Endometrium (tissue), 2 donors: ENCODE measurements around the gene TSEN15.
"Not testable (repeated sequence)": the region's sequence is repeated elsewhere in the genome, so short reads cannot be mapped to it uniquely, and the experiment has no call there.

Source experiments
- FAIRE-seq: peaks from 2 replicates; lab custom pipeline; 2012; peaks lifted over from hg19 to GRCh38; lab: Jason Lieb, UNC
- donor health status: control.
- donor health status: control.

Gene TSEN15

DNA sequence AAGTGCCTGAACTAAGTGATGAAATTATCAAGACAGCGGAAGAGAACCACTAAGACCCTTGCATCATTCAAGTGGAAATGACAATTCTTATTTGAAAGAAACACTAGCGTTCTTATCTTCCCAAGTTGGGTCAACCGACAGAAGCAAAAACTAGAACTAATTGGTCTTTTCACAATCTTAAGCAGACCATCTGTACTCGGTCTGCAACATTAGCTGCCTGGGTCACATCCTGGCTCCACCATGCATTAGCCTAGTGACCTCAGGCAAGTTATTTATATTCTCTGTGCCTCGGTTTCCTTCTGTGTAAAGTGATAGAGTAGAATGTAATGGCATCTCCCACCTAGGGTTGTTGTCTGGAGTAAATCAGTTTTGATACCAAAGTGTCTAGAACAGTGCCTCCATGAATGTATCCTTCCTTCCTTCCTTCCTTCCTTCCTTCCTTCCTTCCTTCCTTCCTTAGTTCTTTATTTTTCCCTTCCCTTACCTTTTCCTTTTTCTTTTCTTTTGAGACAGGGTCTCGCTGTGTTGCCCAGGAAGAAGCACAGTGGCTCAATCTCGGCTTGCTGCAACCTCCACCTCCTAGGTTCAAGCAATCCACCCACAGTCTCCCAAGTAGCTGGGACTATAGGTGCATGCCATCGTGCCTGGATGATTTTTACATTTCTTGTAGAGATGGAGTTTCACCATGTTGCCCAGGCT, 20.0 kb upstream of the TSEN15 start:
- FAIRE-seq = no peak

GRCh38 chr1:184032306-184032929, 19.1 kb upstream of the TSEN15 start:
- FAIRE-seq = no peak

DNA sequence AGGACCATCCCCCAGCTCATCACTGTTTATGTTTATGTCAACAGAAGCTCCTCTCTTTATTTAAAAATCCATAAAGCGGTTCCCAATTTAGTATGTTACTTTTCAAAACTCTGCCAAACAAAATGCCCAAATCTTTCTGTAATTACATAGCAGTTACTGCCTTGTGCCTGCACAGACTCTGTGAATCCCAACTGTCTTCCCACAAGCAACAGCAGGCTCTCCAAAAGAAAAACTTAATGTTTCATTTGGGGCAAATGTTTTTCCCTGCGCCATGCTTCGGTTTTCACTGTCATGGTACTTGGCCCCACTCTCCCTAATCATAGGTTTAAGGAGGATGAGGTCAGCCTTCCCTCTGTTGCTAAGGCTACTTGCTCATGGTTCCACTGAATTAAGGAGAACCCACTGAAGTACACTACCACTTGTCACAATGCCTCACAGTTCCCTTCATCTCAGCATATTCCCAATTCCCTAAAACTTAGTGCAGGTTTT, 18.6 kb upstream of the TSEN15 start:
- no peak for FAIRE-seq

- no peak for FAIRE-seq
Observed at GRCh38 chr1:184033711-184034167, 17.8 kb upstream of the TSEN15 start.

GRCh38 chr1:184034761-184035379, 16.7 kb upstream of the TSEN15 start:
- FAIRE-seq = no peak

- FAIRE-seq = no peak
Observed at GRCh38 chr1:184035719-184036516, 15.6 kb upstream of the TSEN15 start.

DNA sequence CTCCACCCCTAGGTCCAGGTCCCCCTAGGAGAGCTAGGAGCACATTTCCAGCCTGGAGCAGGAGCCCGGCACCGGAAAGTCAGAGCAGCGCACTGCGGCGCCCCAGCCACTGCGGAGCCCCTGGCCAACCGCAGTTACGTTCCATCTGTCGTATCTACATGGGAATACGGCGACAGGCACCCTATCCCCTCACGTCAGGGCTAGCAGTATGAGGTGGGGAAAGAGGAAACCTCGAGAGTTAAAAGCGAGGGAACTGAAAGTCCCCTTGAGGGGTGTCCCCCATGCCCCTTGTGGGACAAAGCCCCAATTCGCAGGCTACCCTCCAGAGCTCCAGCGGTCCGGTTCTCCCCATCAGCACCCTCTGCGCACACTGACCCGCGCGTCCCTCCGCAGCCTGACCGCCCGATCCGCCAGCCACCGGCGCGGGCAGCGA, 15.0 kb upstream of the TSEN15 start:
- FAIRE-seq = no peak

DNA sequence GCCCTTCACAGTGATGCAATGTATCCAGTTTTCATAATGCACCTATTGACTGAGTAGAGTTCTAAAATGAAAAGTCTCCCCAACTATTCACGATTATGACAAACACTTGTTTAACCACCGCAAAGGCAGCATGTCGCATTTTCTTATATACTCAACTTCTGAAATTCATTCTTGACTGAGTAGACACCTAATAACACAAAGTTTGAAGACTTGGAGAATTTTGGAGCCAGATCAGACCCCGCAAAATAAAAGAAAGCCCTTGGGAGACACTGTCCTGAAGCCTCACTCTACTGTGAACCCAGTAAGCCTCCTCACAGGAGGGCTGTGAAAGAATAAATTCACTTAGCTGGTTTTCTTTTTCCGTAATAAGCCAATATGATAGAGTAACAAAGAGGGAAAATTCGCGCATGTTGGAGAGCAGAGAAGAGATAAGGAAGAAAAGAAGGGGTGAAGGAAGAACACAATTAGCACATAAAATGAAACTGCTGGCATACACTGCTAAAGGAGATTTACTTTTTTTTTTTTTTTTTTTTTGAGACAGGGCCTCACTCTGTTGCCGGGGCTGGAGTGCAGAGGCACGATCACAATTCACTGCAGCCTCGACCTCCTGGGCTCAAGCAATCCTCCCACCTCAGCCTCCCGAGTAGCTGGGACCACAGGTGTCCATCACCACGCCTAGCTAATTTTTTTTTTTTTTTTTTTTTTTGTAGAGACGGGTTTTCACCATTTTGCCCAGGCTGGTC, 13.5 kb upstream of the TSEN15 start:
- no peak for FAIRE-seq

DNA sequence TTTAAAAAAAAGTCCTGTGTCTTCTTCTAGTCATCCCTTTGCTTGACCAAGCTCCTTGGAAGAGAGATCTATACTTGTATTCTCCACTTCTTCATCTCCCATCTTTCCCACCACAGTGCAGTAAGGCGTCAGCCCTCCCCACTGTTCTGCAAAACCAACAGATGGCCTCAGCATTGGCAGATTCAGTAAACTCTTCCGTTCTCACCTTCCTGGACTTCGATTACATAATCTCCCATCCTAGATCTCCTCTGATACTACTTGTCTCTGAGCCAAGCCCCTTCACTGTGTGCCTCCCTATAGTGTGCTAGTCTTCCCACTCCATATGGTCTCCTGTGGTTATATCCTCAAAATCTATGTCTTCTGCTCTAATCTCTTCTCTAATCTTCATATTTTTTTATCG, 12.4 kb upstream of the TSEN15 start:
- no peak for FAIRE-seq

GRCh38 chr1:184041731-184042130, 9.8 kb upstream of the TSEN15 start:
- FAIRE-seq = no peak

DNA sequence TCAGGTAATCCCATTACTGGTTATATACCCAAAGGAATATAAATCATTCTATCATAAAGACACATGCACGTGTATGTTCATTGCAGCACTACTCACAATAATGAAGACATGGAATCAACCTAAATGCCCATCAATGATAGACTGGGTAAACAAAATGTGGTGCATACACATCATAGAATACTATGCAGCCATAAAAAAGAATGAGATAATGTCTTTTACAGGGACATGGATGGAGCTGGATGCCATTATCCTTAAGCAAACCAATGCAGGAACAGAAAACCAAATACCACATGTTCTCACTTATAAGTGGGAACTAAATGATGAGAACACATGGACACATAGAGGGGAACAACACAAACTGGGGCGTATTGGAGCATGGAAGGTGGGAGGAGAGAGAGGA, 8.2 kb upstream of the TSEN15 start:
- FAIRE-seq = not testable (repeated sequence)

- no peak for FAIRE-seq
Observed at GRCh38 chr1:184044603-184045376, 6.7 kb upstream of the TSEN15 start.

- FAIRE-seq = not testable (repeated sequence)
Observed at GRCh38 chr1:184047541-184047940, 4.0 kb upstream of the TSEN15 start.

DNA sequence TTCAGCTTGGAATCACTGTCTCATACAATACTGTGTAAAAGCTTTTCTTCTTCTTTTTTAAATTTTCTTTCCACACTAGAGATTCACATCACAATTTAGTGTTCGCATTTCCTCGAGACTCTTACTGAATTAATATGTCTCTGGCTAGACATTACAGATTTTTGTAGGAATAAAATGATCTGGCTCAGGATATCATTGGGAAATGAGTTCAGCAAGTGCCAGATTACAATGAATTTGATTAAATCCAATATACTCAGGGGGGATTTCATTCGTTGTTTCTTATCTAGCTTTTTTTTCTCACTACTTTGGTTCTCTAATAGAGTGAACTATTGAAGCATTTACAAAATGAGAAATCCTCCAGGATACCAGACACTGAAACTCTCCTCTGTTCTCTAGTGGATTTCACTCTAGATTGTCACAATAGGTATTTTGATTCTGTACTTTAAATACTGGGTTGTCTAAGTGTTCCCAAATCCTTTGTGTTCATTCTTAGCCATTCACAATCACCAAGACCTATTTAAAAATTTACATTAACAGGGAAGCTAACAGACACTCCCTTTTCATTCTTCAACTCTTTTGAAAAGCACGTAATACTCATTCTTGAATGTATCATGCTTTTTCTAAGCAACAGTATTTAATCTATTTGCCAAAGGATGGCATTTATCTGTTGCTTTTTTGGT, 2.8 kb upstream of the TSEN15 start:
- no peak for FAIRE-seq

DNA sequence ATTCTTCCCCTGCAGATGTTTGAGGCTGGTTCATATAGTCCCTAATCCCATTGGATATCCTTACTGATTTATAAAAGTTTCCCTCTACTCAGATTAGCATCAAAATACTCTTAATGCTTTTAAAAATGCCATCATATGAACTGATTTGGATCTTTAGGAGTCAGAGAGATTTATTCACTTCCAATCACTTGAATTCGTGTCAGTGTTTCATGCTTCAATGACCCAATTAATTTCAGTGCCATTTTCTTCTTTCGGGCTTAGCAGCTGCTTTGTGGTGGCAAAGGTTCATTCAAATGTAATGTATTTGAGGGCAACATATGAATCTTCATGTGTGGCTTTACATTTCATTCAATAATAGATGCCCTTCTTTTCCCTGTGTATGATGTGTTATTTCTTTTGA, 2.2 kb upstream of the TSEN15 start:
- no peak for FAIRE-seq

DNA sequence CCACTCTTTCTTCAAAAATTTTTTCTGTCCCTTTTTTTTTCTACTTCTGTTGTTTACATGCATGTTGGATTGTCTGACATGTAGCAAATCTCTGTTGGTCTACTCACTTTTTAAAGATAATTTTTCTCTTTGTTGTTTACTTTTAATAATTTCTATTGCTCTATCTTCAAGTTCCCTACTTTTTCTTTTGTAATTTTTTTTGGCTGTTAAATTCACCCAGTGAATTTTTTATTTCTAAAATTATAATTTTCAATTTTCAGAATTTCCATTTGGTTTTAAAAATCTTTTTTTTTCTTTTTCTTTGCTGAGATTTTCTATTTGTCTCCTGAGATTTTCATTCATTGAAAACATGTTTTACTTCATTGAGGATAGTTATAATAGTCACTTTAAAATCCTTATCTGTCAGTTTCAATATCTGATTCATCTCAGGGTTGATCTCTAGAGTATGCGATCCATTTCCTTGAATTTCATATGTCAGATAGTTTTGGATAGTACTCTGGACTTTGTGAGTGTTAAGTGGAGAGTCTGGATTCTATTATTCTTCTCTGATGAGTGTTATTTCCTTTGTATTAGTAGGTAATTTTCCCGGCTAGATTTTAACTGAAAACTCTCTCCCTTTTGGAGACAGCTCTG, 1.6 kb upstream of the TSEN15 start:
- peak; percentile 74 for FAIRE-seq

GRCh38 chr1:184050636-184051035, 894 bp upstream of the TSEN15 start:
- no peak for FAIRE-seq

DNA sequence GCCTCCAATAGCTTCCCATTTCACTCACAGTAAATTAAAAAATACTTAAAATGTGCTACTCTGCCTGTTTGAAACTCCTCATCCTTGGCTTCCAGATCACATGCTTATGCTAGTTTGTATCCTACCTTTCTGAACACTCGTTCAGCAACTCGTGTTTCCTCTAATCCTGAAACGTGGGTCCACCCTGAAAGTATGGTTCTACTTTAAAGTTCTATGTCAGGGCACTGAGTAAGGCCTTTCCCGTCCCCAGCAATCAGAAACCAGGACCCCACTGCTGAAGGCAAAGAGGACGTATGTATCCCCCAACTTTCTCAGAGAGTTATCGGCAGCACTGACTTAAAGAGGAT, 419 bp upstream of the TSEN15 start:
- FAIRE-seq = no peak

DNA sequence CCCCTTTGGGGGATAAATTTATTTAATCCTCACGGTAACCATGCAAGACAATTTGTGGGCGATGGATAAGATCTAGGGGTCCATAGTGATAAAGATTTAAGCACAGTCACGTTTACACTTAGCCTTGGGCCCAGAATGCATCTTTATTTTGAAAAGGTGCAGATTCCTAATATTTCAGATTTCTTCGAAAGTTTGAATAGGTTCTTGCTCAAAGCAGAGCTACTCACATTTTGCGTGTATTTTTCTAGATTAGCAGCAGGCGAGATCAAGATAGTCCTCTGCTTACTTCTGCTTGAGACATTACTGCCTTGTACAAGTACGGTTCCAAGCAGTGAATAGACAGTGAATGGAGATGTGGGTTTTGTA, 647 bp downstream of the TSEN15 start:
- no peak for FAIRE-seq

DNA sequence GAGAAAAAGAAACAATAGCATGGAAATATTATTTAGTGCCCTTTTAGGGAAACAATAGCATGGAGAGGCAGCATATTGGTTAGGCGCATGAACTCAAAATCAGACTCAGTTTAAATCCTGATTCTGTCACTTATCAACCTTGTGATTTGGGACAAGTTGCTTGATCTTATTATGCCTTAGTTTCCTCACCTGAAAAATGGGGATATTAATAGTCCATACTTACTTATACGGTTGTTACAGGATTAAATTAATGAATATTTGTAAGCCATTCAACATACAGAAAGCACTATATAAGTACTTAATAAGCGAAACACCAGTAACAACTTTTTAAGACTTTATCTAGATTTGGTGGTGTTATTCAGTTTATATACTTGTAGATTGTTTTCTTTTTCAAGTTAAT, 1.2 kb downstream of the TSEN15 start:
- FAIRE-seq = no peak
